HCT116 (cell line): ENCODE data around the gene CORO2A. TPM values are rescaled to one million over a fixed set of nuclear protein-coding genes. Genes with fewer than 3 reads are reported as not detected.

Experiments used
- ATAC-seq: fragments of 200-7000 bp; cut with Tn5 transposase; 2 replicates; pipeline ENCODE4 v1.9.1; 2020; ENCODE audit warnings: mild to moderate bottlenecking, moderate library complexity
- BruUV-seq: library from RNA; stranded (reverse); fragments of 400-500 nt; replicated peaks from 2 replicates; lab custom pipeline; 2021; lab: Mats Ljungman, UMichigan
- CTCF ChIA-PET: fragments of 300-600 bp; sonication (Branson Sonifier 250); formaldehyde crosslinking; loops from one replicate; lab custom pipeline; 2021; ENCODE audit warnings: antibody characterized with exemption; lab: Charles Lee
- POLR2A ChIA-PET: fragments of 300-600, 350-600 bp; sonication (Branson Sonifier 250); formaldehyde crosslinking; loops from one replicate; lab custom pipeline; 2021; ENCODE audit warnings: antibody characterized with exemption; lab: Charles Lee
- RAD21 ChIA-PET, 2 experiments: fragments of 300-600 bp; sonication (Branson Sonifier 250); formaldehyde crosslinking; loops; one replicate each; lab custom pipeline; 2023; ENCODE audit warnings: low total read pairs in 2 of 2; ENCODE audit not compliant: uncharacterized antibody in 2 of 2, unreplicated experiment in 2 of 2, low non-redundant PET in 1 of 2; lab: Charles Lee
- DNase-seq: peaks from one replicate; pipeline ENCODE4 v3.0.0-alpha.2; 2010; ENCODE audit warnings: low read depth, low spot score
- H2AFZ ChIP-seq: fragments of 200-600 bp; shearing (Covaris generic), sonication (generic); 2 replicates; pipeline ENCODE4 v1.6.1; 2017; ENCODE audit warnings: low read depth, mixed run types, mixed read lengths, antibody characterized with exemption, low read length; ENCODE audit not compliant: poor library complexity, severe bottlenecking
- H3K27ac ChIP-seq: 2 replicates; pipeline ENCODE4 v1.5.1; 2012; ENCODE audit warnings: low read depth, low read length
- H3K27me3 ChIP-seq: fragments of 200-600 bp; sonication (generic); 2 replicates; pipeline ENCODE4 v1.6.1; 2016; ENCODE audit warnings: mixed run types, low read length, mixed read lengths; ENCODE audit not compliant: insufficient read depth
- H3K36me3 ChIP-seq, 2 experiments: fragments of 200-500 bp in 1 of 2; fragments of 200-600 bp in 1 of 2; sonication (Bioruptor generic) in 1 of 2; sonication (generic) in 1 of 2; 2 replicates each; pipeline versions ENCODE4 v1.5.1 to v1.6.1; 2014 to 2016; ENCODE audit warnings: low read length in 2 of 2, inconsistent platforms in 1 of 2, mixed read lengths in 1 of 2, mixed run types in 1 of 2; ENCODE audit not compliant: insufficient read depth in 2 of 2, control insufficient read depth in 1 of 2
- H3K4me1 ChIP-seq, 2 experiments: fragments of 200-600 bp in 1 of 2; sonication (generic) in 1 of 2; 2 replicates each; pipeline versions ENCODE4 v1.5.1 to v1.6.1; 2012 to 2017; ENCODE audit warnings: low read length in 2 of 2, inconsistent platforms in 1 of 2, mild to moderate bottlenecking in 1 of 2, mixed read lengths in 1 of 2, mixed run types in 1 of 2, moderate library complexity in 1 of 2; ENCODE audit not compliant: insufficient read depth in 2 of 2, control insufficient read depth in 1 of 2
- H3K4me2 ChIP-seq: fragments of 200-600 bp; sonication (generic); 2 replicates; pipeline ENCODE4 v1.6.1; 2017; ENCODE audit warnings: mixed run types, low read length, mixed read lengths
- H3K4me3 ChIP-seq, 2 experiments: fragments of 200-600 bp in 1 of 2; sonication (generic) in 1 of 2; replicated peaks in 1 of 2; 2 replicates each; pipeline ENCODE4 v1.5.1; 2011 to 2016; ENCODE audit warnings: low read length in 2 of 2, control low read depth in 1 of 2, low read depth in 1 of 2, mild to moderate bottlenecking in 1 of 2, mixed read lengths in 1 of 2, mixed run types in 1 of 2
- H3K79me2 ChIP-seq: fragments of 200-600 bp; sonication (generic); 2 replicates; pipeline ENCODE4 v1.6.1; 2017; ENCODE audit warnings: mild to moderate bottlenecking, mixed run types, low read length, moderate library complexity, mixed read lengths; ENCODE audit not compliant: insufficient read depth
- H3K9ac ChIP-seq: fragments of 200-600 bp; sonication (generic); 2 replicates; pipeline ENCODE4 v1.6.1; 2016; ENCODE audit warnings: low read length, mixed read lengths
- H3K9me2 ChIP-seq: fragments of 200-600 bp; sonication (generic), shearing (Covaris generic); 2 replicates; pipeline ENCODE4 v1.6.1; 2017; ENCODE audit warnings: mixed run types, mild to moderate bottlenecking, moderate library complexity; ENCODE audit not compliant: insufficient read depth
- H3K9me3 ChIP-seq, 2 experiments: fragments of 200-500 bp in 1 of 2; fragments of 200-600 bp in 1 of 2; sonication (Bioruptor generic) in 1 of 2; sonication (generic) in 1 of 2; 2 replicates each; pipeline ENCODE4 v1.6.1; 2014 to 2017; ENCODE audit warnings: low read length in 2 of 2, mixed read lengths in 2 of 2, inconsistent platforms in 1 of 2, low read depth in 1 of 2, mild to moderate bottlenecking in 1 of 2, mixed run types in 1 of 2, moderate library complexity in 1 of 2; ENCODE audit not compliant: control insufficient read depth in 1 of 2, insufficient read depth in 1 of 2
- H4K20me1 ChIP-seq: fragments of 200-600 bp; sonication (generic), shearing (Covaris generic); 2 replicates; pipeline ENCODE4 v1.6.1; 2017; ENCODE audit warnings: mixed run types, mild to moderate bottlenecking, moderate library complexity; ENCODE audit not compliant: insufficient read depth
- CBX3 ChIP-seq: IDR thresholded peaks from 2 replicates; pipeline ENCODE4 v1.6.1; 2012; ENCODE audit warnings: low read depth
- EZH2phosphoT487 ChIP-seq: fragments of 200-600 bp; IDR thresholded peaks from 2 replicates; pipeline ENCODE4 v1.6.1; 2018; ENCODE audit warnings: antibody characterized with exemption, borderline replicate concordance
- MAX ChIP-seq: IDR thresholded peaks from 2 replicates; pipeline ENCODE4 v1.6.1; 2012
- POLR2AphosphoS5 ChIP-seq: IDR thresholded peaks from 2 replicates; pipeline ENCODE4 v1.6.1; 2011; ENCODE audit warnings: mild to moderate bottlenecking, low read depth, low read length, moderate library complexity
- REST ChIP-seq: IDR thresholded peaks from 2 replicates; pipeline ENCODE4 v1.6.1; 2012; ENCODE audit warnings: low read depth
- SIN3A ChIP-seq: IDR thresholded peaks from 2 replicates; pipeline ENCODE4 v1.6.1; 2012; ENCODE audit warnings: low read depth
- TCF7L2 ChIP-seq: IDR thresholded peaks from 2 replicates; pipeline ENCODE4 v1.7.0; 2011; ENCODE audit warnings: borderline replicate concordance, inconsistent platforms; ENCODE audit not compliant: insufficient read depth, insufficient read length; ENCODE audit errors: extremely low read depth
- intact Hi-C: fragments of 100-400 bp; cut with micrococcal nuclease; formaldehyde crosslinking; loops from 2 replicates; pipeline ENCODE4 v1.10.0; 2022
- total RNA-seq: library from RNA; stranded (reverse); gene quantifications from one replicate; pipeline ENCODE4 v1.2.1, GENCODE V29; 2021; ENCODE audit not compliant: unreplicated experiment

Gene CORO2A
- total RNA-seq, 1 experiment from 2014 or later: 5.7 TPM

- no peak overlapping the region for H3K4me3 ChIP-seq
- H3K9ac ChIP-seq: no peak overlapping the region
- no peak for TF ChIP-seq SIN3A
- TF ChIP-seq EZH2phosphoT487: no peak
- TF ChIP-seq REST: no peak
- TF ChIP-seq CBX3: no peak
- no peak for TF ChIP-seq TCF7L2
- no peak for TF ChIP-seq POLR2AphosphoS5
- TF ChIP-seq MAX: no peak
- no peaks in the 10 kb centered on the region; a peak in 1 of 4 replicates for H3K36me3 ChIP-seq
- H2AFZ ChIP-seq: no peak overlapping the region
- no peak overlapping the region for H3K27ac ChIP-seq
- ATAC-seq (no peak), DNase-seq (no peak)
- H3K9me3 ChIP-seq: no peaks in the 10 kb centered on the region
- ChIA-PET CTCF (no interaction called here), RAD21 (no interaction called here), POLR2A (no interaction called here)
- no peaks in the 10 kb centered on the region for H3K27me3 ChIP-seq
- H3K9me2 ChIP-seq: no peaks in the 10 kb centered on the region
- H3K4me2 ChIP-seq: no peak overlapping the region
- no peaks in the 10 kb centered on the region for H3K79me2 ChIP-seq
- peaks cover 3 to 12% of the 10 kb centered on the region in 2 experiments; a peak in 2 of 4 replicates for H3K4me1 ChIP-seq
- intact Hi-C loops: loop anchor here (10.0 kb wide), 1 partner anchor 142 kb away; no protein-coding TSS in a partner anchor
- BruUV-seq: no TSS peak
- no peaks in the 10 kb centered on the region for H4K20me1 ChIP-seq
Measured at GRCh38 chr9:98216391-98216790, 24.0 kb upstream of the CORO2A start.
